ENCODE results near the gene GINS1. TPM values are rescaled to one million over a fixed set of nuclear protein-coding genes. Genes with fewer than 3 reads are reported as not detected.
A peak's percentile ranks its signal among the peaks of the same experiment; 100 is the strongest.

Gene GINS1
- total RNA-seq, 1 donor from 2014 or later, result 53.9 TPM

GRCh38 chr20:25485872-25486271 is 78.4 kb downstream of the GINS1 start:
- H3K36me3 Mint-ChIP-seq (ENCODE audit: low read depth), result peaks cover 3% of the 10 kb centered on the region
- no peak overlapping the region for H3K4me3 Mint-ChIP-seq
- no peaks in the 10 kb centered on the region for H3K27me3 Mint-ChIP-seq (ENCODE audit: low read depth)
- TF ChIP-seq, protein P1, sequence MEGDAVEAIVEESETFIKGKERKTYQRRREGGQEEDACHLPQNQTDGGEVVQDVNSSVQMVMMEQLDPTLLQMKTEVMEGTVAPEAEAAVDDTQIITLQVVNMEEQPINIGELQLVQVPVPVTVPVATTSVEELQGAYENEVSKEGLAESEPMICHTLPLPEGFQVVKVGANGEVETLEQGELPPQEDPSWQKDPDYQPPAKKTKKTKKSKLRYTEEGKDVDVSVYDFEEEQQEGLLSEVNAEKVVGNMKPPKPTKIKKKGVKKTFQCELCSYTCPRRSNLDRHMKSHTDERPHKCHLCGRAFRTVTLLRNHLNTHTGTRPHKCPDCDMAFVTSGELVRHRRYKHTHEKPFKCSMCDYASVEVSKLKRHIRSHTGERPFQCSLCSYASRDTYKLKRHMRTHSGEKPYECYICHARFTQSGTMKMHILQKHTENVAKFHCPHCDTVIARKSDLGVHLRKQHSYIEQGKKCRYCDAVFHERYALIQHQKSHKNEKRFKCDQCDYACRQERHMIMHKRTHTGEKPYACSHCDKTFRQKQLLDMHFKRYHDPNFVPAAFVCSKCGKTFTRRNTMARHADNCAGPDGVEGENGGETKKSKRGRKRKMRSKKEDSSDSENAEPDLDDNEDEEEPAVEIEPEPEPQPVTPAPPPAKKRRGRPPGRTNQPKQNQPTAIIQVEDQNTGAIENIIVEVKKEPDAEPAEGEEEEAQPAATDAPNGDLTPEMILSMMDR (conservative IDR thresholded peaks at IDR 0.05), result no peak
- no peaks in the 10 kb centered on the region for H3K4me1 Mint-ChIP-seq
- DNase-seq (ENCODE audit: low read depth, low spot score), result no peak
- H3K9me3 Mint-ChIP-seq, result no peaks in the 10 kb centered on the region
- no peak overlapping the region for H3K27ac Mint-ChIP-seq (ENCODE audit: unreplicated experiment)

GRCh38 chr20:25486377-25486776 is 78.9 kb downstream of the GINS1 start:
- no peaks in the 10 kb centered on the region for H3K9me3 Mint-ChIP-seq
- no peaks in the 10 kb centered on the region for H3K4me1 Mint-ChIP-seq
- no peak overlapping the region for H3K4me3 Mint-ChIP-seq
- H3K27ac Mint-ChIP-seq (ENCODE audit: unreplicated experiment), result peak overlapping the region; percentile 37
- H3K36me3 Mint-ChIP-seq (ENCODE audit: low read depth), result peaks cover 3% of the 10 kb centered on the region
- no peak for DNase-seq (ENCODE audit: low read depth, low spot score)
- TF ChIP-seq, protein P1 (conservative IDR thresholded peaks at IDR 0.05), result no peak
- H3K27me3 Mint-ChIP-seq (ENCODE audit: low read depth), result no peaks in the 10 kb centered on the region

DNA sequence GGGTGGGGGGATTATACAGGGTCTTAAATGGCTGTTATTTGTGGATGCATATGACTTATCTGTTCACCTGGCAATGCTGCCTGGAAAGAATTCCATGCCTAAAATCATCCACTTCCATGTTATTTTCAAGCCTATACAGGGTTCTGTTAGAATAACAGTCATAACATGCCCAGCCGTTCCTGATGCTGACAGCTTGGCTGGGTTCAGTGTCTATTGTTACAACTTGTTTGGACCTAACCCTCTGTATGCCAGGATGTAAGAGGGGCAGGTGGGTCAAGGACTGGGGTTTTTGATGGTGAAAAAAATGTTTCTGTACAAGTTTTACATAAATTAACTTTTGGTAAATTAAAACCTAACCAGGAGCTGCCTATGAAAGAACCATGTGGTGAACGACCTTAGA is 79.8 kb downstream of the GINS1 start:
- DNase-seq (ENCODE audit: low read depth, low spot score), result no peak
- H3K9me3 Mint-ChIP-seq, result no peaks in the 10 kb centered on the region
- no peaks in the 10 kb centered on the region for H3K27me3 Mint-ChIP-seq (ENCODE audit: low read depth)
- H3K27ac Mint-ChIP-seq (ENCODE audit: unreplicated experiment), result no peak overlapping the region
- TF ChIP-seq, protein P1 (conservative IDR thresholded peaks at IDR 0.05), result no peak
- H3K4me3 Mint-ChIP-seq, result no peak overlapping the region
- H3K36me3 Mint-ChIP-seq (ENCODE audit: low read depth), result peaks cover 3% of the 10 kb centered on the region
- no peaks in the 10 kb centered on the region for H3K4me1 Mint-ChIP-seq

DNA sequence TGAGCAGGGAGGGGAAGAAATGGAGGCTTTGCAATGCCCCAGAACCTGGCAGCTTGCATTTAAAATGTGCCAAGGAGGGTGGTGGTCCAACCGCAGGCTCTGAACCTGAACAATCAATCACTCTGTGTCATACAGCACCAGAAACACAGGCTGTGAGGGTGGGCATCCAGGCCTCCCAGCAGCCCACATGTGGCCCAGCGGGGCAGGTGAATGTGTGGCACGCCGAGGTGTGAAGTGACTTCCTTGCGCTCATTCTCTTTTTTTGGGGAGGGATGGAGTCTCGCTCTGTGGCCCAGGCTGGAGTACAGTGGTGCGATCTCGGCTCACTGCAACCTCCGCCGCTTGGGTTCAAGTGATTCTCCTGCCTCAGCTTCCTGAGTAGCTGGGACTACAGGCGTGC is 80.5 kb downstream of the GINS1 start:
- Mint-ChIP-seq H3K9me3 (no peaks in the 10 kb centered on the region), H3K4me1 (no peaks in the 10 kb centered on the region), H3K27me3 (ENCODE audit: low read depth) (no peaks in the 10 kb centered on the region), H3K27ac (ENCODE audit: unreplicated experiment) (no peak overlapping the region), H3K36me3 (ENCODE audit: low read depth) (peaks cover 3% of the 10 kb centered on the region), H3K4me3 (no peak overlapping the region)
- no peak for DNase-seq (ENCODE audit: low read depth, low spot score)
- TF ChIP-seq, protein P1 (conservative IDR thresholded peaks at IDR 0.05), result no peak

DNA sequence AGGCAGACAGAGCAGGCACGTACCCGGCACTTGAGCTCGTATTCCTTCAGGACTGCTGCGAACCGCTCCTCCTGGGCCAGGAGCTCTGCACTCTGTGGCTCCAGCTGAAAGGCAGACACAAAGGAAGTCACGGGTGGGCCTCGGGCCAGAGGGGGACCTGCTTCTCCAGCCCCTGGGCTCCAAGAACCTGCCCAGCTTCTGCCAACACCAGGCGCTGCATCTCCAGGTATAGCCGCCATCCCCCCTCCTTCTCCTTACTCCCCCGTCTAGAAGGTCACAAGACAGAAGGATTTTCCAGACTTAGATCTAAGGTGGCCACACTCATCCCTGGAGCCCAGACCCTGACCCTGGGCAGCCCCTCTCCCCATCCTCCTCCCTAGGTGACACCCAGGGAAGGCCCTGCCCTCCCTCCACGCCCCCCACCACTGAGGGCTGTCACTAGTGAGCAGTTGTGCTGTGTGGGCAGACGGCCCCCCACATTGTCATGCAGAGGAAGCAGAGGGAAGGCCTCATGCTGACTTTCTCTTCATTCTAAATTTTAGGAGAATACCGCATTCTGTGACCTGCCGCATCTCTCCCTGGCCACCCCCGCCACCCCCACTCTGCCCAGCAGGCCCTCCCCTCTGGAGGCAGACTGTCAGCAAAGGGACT is 81.9 kb downstream of the GINS1 start:
- H3K36me3 Mint-ChIP-seq (ENCODE audit: low read depth), result peaks cover 3% of the 10 kb centered on the region
- H3K4me3 Mint-ChIP-seq, result no peak overlapping the region
- H3K4me1 Mint-ChIP-seq, result no peaks in the 10 kb centered on the region
- no peak for DNase-seq (ENCODE audit: low read depth, low spot score)
- TF ChIP-seq, protein P1 (conservative IDR thresholded peaks at IDR 0.05), result no peak
- H3K27ac Mint-ChIP-seq (ENCODE audit: unreplicated experiment), result no peak overlapping the region
- no peaks in the 10 kb centered on the region for H3K27me3 Mint-ChIP-seq (ENCODE audit: low read depth)
- no peaks in the 10 kb centered on the region for H3K9me3 Mint-ChIP-seq
